Fibroblast of skin of scalp (primary cell): ENCODE measurements around the gene MCCC2.
"Not testable (repeated sequence)": the region's sequence is repeated elsewhere in the genome, so short reads cannot be mapped to it uniquely, and the experiment has no call there.

ENCODE experiments used
- DNase-seq: peaks from one replicate; pipeline ENCODE4 v3.0.0-alpha.2; 2013

The MCCC2 gene

DNA sequence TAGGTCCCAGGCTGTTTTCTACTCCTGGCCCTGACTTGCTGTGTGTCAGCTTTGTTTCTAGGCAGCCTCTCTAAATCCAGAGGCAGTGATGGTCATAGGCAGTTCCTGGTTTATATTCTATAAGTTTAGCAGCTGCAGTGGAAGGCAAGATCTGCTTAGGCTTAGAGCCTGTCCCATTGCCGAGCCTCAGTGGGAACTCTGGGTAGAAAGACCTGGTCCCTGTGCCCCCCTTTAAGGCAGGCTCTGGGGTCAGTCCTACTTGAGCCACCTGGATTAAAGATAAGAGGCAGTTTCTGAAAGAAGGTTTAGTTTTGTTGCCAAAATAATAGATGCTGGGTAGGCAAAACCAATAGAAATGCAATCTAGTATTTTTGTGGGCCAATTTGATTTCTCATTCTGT is 13.6 kb downstream of the MCCC2 start:
- DNase-seq = no peak

DNA sequence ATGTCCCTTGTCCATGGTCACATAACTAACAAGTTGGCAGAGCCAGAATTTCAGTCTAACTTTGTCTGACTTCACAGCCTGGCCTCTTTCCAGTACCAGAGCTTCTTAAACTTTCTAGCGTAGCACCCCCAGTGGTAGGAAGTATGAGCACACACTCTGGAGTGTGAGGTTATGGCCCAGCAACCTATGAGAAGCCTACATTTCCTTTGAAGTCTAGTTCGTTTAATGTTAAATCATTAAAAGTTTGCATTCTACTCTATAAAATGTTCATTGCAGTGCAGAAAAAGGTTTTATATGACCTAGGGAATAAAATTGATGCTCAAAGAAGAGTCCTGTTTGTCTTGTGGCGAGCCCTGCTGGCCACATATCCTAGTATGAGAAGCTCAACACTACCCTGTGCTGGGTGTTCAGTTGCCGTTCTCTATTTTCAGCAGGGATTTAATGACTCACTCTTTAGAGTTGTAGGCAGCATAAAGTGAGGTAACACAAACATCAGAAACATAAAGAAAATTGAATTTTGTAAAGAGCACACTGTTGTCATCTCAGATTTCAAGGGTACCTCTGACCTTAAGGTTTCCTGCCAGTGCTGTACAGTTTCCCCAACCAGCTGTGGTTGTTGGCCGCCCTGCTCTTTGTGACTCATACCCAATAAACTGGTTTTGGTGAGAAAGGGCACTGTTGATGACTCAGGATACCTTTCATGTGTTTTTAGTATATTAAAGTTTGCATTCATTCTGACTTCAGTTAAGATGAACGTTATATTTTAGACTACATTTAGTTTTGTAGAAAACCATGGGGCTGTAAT is 14.3 kb downstream of the MCCC2 start:
- DNase-seq = peak; percentile 86

DNA sequence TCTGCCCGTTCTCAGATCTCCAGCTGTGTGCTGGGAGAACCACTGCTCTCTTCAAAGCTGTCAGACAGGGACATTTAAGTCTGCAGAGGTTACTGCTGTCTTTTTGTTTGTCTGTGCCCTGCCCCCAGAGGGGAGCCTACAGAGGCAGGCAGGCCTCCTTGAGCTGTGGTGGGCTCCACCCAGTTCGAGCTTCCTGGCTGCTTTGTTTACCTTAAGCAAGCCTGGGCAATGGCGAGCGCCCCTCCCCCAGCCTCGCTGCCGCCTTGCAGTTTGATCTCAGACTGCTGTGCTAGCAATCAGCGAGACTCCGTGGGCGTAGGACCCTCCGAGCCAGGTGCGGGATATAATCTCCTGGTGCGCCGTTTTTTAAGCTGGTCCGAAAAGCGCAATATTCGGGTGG is 22.8 kb downstream of the MCCC2 start:
- not testable (repeated sequence) for DNase-seq

DNA sequence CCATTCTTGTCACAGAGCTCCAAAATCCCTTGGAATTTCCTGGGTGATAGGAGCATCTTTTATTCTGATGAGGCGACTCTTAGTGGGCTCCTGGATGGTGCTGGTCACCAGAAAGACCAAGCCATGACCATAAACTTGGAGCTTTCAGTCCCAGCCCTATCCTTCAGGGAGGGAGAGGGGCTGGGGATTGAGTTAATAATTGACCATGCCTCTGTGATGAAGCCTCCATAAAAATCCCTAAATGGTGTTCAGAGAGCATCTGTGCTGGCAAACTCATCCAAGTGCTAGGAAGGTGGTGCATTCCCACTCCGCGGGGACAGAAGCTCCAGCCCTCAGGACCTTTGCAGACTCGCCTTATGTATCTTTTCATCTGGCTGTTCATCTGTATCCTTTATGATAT is 28.7 kb downstream of the MCCC2 start:
- DNase-seq = no peak

DNA sequence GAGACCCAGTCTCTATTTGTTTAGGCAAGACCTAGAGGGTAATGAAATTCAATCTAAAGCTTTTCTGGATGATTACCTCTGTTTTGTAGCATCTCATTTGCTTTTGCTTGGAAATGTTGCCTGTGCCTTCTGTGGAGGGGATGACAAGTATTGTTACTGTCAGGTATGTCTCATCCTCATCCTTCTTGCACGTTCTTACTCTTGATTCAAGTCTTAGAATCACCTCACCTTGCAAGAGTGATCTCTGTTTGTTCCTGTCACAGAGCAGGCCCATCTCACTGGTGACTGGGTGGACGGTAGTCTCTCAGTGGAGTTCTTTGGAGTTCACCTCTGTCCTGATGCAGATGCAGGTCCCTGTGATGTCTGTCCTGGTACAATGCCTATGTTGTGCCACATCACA is 33.5 kb downstream of the MCCC2 start:
- DNase-seq = no peak

DNA sequence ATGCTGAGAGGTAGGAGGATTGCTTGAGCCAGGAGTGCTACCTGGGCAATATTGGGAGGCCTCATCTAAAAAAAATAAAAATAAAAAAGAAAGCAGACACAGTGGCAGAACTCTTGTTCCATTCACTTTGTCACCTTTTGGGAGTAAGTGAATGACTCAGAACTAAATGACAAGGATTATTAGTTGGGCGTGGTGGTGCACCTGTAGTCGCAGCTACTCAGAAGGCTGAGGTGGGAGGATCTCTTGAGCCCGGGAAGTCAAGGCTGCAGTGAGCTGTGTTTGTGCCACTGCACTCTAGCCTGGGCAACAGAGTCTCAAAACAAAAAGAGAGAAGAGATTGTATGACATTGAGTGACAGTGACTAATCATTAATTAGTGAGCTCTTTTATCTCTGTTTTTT is 34.1 kb downstream of the MCCC2 start:
- DNase-seq = no peak

DNA sequence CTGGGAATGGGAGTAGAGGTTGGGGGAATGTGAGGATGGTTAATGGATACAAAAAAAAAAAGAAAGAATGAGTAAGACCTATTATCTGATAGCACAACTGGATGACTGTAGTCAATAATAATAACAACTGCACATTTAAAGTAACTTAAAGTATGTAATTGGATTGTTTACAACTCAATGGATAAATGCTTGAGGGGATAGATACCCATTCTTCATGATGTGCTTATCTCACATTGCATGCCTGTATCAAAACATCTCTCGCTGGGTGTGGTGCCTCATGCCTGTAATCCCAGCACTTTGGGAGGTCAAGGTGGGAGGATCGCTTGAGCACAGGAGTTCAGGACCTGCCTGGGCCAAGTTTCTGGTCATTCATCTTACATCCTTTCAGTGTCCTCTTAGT is 34.6 kb downstream of the MCCC2 start:
- no peak for DNase-seq

DNA sequence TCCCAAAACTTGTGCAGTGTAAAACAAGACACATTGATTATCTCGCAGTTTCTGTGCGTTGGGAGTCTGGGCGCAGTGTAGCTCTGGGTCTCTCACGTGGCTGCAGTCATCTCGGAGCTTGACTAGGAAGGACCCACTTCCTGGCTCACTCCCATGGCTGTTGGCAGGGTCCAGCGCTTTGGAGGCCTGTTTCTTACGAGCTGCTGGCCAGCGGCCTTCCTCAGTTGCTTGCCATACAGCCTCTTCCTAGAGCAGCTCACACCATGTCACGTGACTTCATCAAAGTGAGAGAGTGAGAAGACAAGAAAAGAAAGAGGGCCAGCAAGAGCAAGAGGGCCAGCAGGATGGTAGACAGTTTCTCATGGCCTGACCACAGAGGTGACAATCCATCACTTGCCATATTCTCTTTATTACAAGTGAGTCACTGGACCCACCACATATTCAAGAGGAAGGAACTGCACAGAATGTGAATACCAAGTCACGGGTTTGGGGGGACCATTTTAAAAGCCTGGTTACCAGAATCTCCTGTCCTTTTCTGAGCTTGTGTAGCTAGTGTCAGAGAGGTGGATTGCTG is 36.2 kb downstream of the MCCC2 start:
- DNase-seq = no peak

DNA sequence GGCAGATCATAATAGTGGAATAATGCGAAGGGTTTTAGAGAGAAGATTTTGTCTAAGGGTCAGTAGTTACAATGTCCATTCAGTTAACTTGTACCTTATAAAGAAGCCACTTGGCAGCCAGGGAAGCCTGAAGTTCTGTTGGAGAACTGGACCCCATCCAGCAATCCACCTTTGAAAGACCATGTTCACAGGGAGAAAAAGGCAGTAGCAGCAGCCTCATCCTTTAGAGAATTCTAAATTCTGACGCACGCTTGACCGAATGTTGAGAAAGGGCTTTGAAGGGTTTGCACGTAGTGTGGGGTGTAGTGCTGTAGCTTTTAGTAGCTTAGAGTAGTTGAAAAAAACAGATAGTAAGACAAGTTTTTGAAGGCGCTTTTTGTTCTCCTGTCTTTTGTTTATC is 42.8 kb downstream of the MCCC2 start:
- no peak for DNase-seq

DNA sequence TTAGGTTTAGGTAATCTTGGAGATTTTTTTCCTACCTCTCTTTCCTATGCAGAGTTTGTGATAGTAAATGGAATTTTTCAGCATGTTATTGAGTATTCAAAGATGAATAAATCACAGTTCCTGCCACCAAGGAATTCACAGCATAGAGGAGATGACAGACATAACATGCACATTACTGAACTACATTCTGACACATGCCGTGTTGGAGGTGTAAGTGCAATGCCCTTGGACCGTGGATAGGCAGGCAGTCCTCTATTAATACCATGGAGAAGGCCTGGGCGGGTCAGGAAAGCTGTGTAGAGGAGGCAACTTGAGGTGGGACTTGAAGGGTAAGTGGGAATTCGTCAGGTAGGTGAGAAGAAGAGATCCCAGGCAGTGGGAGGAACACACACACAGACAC is 43.9 kb downstream of the MCCC2 start:
- no peak for DNase-seq

DNA sequence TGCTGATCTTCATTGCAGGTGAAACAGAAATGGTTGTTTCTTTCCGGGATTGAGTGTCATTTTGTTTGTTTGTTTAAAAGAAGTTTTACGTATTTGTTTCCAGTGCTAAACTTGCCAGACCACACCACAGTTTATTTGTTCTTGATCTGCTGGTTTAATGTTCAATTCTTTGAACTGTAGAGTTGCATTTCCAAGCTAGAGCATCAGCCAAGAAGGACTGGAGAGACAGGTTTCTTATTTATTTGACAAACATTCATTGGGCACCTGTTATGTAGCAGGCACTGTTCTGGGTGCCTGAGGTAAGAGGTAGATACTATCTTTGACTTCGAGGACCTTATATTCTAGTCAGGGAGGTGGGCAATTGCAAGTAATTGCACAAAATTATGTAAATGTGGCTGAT is 45.0 kb downstream of the MCCC2 start:
- DNase-seq = no peak

DNA sequence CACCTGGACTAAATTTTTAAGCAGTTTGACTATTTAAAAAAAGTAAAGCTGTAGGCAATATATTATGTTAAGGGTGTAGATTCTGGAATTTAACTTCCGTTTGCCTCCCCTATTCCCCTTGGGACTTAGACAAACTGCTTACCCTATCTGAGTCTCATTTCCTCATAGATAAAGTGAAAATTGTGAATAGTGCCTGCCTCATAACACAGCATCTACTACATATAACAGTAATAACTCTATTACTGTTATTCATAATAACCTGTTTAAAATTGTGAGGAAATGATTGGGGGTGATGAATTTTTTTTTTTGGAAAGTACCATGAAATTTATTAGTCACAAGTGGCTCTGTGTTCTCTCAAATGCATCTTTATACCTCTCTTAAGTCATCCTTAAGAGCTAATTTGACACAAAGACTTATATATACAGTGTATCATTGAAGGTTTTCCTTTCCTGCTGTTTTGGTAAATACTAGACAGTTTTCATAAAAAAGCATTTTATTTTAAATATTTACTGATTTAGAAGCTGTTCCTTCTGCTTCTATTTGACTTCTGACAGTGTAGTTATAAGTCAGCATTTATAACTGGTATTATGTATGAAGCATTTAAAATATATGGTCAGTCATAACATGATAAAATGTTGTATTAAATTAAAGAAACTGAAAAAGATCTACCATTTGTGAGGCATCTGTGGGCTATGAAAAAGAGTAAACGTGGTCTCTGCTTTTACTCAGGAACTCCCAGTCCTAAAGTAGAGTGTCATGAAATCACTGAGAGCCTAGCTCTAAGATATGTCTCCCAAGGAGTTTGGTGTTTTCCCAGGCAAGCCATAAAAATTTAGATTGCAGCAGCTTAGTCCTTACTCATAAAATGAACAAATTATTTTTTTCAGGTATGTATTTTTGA is 46.4 kb downstream of the MCCC2 start:
- DNase-seq = no peak

DNA sequence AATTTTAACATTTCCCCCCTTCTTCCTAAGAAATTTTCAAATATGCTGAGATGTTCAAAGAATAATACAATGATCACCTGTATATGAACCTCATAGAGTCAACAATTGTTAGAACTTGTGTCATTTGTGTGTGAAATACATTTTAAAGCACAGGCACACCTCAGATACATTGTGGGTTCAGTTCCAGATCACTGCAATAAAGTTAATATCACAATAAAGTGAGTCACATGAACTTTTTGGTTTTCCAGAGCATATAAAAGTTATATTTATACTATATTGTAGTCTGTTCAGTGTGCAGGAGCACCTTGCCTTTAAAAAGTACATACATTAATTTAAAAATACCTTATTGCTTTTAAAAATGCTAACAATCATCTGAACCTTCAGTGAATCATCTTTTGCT is 50.0 kb downstream of the MCCC2 start:
- no peak for DNase-seq

DNA sequence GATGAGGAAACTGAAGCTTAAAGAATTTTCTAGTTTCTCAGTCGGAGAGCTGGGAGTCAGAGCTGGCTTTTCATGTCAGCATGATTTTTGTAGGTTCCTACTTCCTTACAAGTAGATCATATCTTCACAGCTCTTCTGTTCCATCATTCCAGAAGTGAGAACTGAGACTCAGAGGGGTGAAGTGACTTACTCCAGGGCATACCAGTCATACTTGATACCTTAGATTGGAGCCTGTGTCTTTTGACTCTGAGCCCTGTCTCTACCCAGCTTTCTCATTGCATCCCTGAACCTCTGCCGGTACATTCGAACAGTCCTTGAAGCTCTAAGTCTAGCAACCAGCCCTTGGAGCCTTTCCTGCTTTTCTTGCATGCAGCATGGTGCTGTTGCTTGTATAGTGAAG is 53.3 kb downstream of the MCCC2 start:
- no peak for DNase-seq

DNA sequence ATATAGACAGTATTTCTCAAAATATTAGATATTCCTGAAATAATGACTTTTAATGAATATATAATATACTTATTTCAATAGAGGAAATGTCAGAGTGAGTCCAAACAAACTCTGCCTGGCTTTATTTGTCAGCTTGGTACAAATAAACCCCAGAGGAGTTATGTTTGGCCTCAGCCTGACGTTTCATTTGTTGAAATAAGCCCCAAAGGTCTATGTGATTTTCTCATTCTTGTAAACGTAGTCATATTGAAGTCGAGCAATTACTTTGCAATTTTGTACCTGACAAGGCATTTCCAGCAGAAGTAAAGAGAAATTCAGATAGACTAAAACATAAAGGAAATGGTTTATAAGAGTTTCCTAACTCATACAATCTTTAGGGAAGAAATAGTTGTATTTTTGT is 57.9 kb downstream of the MCCC2 start:
- DNase-seq = no peak

DNA sequence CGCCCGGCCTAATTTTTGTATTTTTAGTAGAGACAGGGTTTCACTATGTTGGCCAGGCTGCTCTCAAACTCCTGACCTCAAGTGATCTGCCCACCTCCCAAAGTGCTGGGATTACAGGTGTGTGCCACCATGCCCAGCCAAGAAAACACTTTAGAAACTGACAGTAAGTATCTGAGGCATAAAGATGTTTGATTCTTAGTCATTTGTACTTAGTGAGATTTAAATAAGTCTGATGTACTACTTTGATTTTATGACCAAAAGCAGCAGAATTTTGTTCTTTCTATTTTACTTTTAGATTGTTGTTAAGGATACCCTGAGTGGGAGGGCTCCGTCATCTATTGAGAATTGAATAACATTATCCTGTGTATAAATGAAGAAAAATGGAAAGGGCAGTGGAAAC is 63.8 kb downstream of the MCCC2 start:
- not testable (repeated sequence) for DNase-seq

DNA sequence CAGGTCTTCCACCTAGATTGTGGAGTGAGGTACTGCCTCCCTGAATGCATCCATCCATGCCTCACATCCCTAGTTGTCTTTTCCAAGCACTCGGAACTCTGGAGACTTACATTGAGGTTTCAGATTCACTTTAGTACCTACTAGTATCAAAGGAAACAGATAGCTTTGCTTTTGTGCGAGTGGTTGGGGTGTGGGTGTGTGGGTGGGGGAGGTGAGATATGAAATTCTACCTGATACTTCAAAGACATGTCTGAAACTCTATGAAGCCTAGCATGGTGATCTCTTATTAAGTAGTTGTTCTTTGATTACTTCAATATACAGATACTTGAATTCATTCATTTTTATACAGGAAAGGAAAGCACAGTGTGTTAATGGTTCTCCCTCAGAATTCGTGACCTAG is 64.4 kb downstream of the MCCC2 start:
- DNase-seq = no peak

DNA sequence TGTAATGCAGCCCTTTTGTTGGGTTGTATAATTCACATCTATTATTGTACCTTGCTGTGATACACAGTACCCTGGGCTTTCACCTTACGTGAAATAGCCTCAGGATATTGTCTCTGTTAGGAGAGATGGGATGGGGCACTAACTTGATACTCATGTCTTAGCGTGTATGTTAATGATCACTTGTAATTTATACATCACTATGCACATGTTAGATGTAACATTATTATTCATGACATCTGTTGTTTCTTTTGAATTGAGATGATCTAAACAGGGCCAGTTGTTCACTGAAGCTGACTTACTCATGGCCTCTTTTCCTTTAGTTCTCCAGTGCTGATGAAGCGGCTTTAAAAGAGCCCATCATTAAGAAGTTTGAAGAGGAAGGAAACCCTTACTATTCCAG is 65.2 kb downstream of the MCCC2 start:
- DNase-seq = no peak

DNA sequence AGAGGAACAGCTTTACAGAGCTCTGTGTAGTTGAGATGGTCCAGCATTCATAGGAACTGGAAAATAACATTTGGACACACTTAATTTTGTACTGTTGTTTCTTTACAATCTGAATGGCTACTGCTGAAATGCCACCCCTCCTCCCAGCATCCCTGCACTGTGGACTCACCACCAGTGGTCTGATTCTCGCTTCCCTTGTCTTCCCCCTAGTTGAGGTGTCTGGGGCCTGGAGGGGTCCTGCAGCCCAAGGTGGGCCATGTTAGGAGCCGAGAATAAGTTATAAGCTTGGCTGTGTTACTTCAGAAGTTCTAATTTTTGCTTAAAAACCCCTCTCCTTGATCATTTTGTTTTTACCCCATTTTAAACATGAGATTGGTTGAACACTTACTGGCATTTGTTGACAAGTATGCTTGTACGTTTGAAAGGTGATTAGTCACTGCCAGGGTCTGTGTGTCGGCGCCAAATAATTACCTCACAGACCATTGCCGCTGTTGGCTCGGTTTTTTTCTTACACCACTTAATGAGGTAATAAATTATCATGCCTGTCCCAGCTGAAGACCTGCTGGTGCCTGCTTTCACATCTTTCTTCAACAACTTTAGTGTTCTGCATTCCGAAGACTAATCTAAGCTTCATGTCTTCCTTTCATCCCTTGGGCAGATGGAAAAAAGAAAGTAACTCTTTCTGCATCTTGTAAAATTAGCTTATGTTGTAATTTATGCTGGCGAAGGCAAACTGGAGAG is 65.8 kb downstream of the MCCC2 start:
- DNase-seq = peak; percentile 2

DNA sequence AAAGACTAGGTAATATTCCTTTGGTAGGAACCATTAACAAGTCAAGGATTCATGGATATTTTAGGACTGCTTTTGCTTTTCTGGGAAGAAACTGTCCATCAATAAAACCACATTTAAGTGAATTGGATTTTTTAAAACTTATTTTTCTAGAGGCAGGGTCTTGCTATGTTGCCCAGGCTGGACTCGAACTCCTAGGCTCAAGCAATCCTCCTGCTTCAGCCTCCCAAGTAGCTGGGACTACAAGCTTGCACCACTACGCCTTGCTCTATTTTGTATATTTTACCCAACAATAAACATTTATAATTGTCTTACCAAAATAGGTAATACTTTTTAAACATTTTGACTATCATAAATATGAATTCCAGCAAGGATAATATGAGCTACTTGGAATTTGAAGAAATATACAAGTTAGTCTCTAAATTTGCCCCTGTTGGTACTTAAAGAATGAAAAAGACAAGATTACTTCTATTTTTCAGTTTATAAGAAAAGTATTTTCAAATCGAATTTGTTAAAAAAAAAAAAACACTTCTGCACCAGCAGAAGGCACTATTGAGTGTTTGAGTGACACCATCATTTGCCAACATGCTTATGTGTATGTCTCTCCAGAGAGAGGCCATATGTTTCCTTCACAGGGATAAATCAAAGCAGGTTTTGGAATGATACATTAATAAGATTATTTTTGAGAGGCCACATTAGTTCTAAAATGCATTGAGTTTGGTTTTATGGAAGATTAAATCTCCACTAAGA is 71.9 kb downstream of the MCCC2 start:
- DNase-seq = peak; percentile 3

DNA sequence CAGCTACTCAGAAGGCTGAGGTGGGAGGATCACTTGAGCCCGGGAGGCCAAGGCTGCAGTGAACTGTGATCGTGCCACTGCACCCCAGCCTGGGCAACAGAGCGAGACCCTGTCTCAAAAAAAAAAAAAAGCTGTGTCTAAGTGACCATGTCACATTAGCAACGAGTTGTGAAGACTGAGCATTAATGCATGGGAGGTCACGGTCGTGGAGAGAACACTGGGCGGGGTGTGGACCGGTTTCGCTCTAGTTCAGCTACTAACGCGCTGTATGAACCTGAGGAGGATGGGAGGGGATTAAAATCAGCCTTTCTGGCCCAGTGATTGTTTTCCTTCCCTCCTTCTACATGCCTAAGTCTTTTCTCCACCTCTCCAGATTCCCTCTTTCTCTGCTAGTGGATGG is 75.2 kb downstream of the MCCC2 start:
- DNase-seq = no peak
